GM19351 (cell line): ENCODE data around the gene C3orf38.
A peak's percentile ranks its signal among the peaks of the same experiment; 100 is the strongest.
"Not testable (repeated sequence)": the region's sequence is repeated elsewhere in the genome, so short reads cannot be mapped to it uniquely, and the experiment has no call there.

Experiments used
- ATAC-seq: cut with Tn5 transposase; IDR thresholded peaks from one replicate; pipeline ENCODE4 v1.9.1; 2021; ENCODE audit warnings: mild to moderate bottlenecking, moderate library complexity; ENCODE audit not compliant: unreplicated experiment

C3orf38 gene

GRCh38 chr3:88149509-88150362 is at the start of gene C3orf38:
C3orf38 (plus strand) TSS chr3:88149959; CDS start chr3:88150053, 94 bp downstream.
- peak; percentile 69 for ATAC-seq

DNA sequence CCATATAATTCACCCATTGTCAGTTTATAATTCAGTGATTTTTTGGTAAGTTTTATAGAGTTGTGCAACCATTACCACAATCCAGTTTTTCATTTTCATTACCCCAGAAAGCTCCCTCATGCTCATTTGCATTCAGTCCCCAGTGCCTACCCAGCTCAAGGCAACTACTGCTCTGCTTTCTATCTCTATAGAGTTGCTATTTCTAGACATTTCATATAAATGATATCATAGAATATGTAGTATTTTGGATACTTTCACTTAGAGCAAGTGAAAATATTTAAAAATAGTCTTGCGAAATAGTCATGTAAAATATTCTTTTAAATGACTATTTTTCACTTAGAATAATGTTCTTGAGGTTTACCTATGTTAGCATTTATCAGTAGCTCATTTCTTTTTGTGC is 48.6 kb upstream of the C3orf38 start:
- peak; percentile 91 for ATAC-seq

- no peak for ATAC-seq
Measured at GRCh38 chr3:88105325-88105724, 44.4 kb upstream of the C3orf38 start.

- peak; percentile 45 for ATAC-seq
Measured at GRCh38 chr3:88112289-88112688, 37.5 kb upstream of the C3orf38 start.

- ATAC-seq = peak; percentile 94
Measured at GRCh38 chr3:88113311-88114162, 36.2 kb upstream of the C3orf38 start.

DNA sequence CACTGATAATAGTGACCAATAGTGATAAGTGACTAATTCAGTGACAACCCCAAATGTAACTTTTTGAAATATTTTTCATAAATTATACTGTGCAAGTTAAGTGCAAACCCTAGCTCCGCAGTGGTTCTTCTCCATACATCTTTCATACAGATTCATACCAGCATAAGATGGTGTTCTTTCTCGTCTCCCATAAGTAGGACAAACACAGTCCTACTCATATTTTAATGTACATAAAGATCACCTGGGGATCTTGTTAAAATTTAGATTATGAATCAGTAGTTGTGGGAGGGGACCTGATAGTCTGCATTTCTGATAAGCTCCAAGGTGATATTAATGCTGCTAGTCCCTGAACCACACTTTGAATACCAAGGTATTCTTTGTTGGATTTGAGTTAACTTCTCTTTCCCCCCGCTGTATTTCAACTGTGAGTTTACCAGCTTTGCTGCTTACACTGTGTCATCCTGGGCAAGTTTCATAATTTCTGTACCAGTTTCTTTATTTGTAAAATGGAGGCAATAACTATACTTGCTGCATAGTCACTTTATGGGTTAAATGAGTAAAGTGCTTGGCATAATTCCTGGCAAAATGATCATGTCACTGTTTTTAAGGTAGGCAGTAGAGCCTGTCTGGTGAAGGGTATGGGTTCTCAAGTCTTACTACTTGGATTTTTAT is 34.7 kb upstream of the C3orf38 start:
- no peak for ATAC-seq

- ATAC-seq = no peak
Measured at GRCh38 chr3:88117683-88118082, 32.1 kb upstream of the C3orf38 start.

GRCh38 chr3:88118603-88119002 is 31.2 kb upstream of the C3orf38 start:
- ATAC-seq = not testable (repeated sequence)

DNA sequence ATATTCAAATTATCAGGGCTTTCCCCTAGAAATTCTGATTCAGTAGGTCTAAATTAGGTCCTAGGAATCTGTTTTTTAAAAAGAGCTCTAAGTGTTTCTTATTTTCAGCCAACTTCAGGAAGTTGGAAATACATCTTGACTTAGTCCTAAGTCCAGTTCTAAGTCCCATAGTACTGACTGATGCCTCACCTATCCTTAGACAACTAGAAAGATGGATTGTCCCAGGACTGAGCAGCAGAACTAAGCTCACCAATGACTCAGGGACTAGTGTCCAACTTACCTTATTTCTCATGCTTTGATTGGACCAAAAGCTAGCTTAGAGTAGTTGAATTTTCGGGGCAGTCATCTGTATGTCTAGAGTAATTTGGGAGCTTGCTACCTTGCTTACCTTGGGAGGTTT is 26.2 kb upstream of the C3orf38 start:
- ATAC-seq = no peak

- ATAC-seq = no peak
Measured at GRCh38 chr3:88131695-88132094, 18.1 kb upstream of the C3orf38 start.

GRCh38 chr3:88132894-88133293 is 16.9 kb upstream of the C3orf38 start:
- ATAC-seq = no peak

GRCh38 chr3:88133711-88134263 is 16.0 kb upstream of the C3orf38 start:
- peak; percentile 46 for ATAC-seq

DNA sequence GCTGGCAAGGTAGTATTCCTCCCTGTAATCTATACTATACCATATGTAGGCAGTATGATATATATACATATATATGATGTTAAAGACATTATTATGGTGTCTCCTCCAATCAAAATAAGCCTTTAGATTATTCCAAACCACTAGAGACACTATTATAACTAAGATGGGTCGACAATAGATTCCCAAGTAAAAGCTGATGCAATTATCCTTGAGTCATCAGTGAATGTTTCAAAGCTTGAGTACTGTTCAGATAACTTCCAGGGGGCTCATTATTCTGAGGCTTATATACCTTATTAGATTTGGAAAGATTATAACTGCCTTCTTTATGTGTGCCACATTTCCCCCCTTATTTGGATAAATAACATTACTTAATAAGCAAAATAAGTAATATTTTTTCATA is 11.9 kb upstream of the C3orf38 start:
- ATAC-seq = no peak

DNA sequence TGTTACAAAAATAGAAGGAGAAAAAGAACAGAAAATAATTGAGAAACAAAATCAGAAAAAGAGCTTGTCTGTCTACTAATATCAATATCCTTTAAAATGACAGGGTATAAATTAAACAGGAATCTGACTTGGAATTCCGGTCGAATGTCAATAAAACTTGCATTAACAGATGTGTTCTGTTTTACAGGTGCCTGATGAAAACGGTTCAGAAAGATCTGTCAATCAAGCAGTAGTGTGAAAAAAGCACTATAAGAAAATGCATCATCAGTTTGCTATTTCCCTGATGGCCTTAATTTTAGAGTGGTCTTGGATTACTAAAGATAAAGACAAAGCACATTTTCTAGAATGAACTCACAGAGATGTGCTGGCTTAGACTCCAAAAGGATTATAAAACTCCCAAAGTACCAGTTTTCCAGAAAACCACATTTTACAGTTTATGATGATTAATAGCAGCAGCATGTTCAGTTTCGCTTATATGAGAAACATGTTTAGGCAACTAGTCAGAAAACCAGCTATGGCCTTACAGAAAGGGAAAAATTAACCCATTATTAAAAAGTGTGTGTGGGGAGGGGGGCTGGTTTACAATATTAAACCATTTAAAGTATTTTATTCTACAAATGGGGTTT is 8.2 kb upstream of the C3orf38 start:
- ATAC-seq = peak; percentile 28

GRCh38 chr3:88142094-88142624 is 7.6 kb upstream of the C3orf38 start:
- peak; percentile 51 for ATAC-seq

- no peak for ATAC-seq
Measured at GRCh38 chr3:88147261-88147660, 2.5 kb upstream of the C3orf38 start.

- ATAC-seq = no peak
Measured at GRCh38 chr3:88148651-88149050, 1.1 kb upstream of the C3orf38 start.

- ATAC-seq = peak; percentile 12
Measured at GRCh38 chr3:88149101-88149508, 654 bp upstream of the C3orf38 start.

- ATAC-seq = peak; percentile 29
Measured at GRCh38 chr3:88150371-88150770, 612 bp downstream of the C3orf38 start.

GRCh38 chr3:88150806-88151205 is 1.0 kb downstream of the C3orf38 start:
- ATAC-seq = peak; percentile 16
